Activated CD4-positive, CD25-positive, alpha-beta regulatory T cell treated with anti-CD3 and anti-CD28 coated beads, Interleukin-2, amount 50 U/mL, for 24 hours (primary cell): ENCODE data around the gene PILRA.
A peak's percentile ranks its signal among the peaks of the same experiment; 100 is the strongest.
"Not testable (repeated sequence)": the region's sequence is repeated elsewhere in the genome, so short reads cannot be mapped to it uniquely, and the experiment has no call there.

Experiments
- ATAC-seq, 2 donors: fragments of 150-1000 bp; cut with Tn5 transposase; one replicate each; pipeline ENCODE4 v1.10.0; 2021; ENCODE audit warnings: mild to moderate bottlenecking in 1 of 2, moderate library complexity in 1 of 2

Gene PILRA

GRCh38 chr7:100380196-100380595, 6.9 kb downstream of the PILRA start:
- no peak for ATAC-seq

- ATAC-seq: not testable (repeated sequence)
Observed at GRCh38 chr7:100381531-100382233, 8.4 kb downstream of the PILRA start.

- ATAC-seq: peak in 1 of 2 donors; percentile 10
Observed at GRCh38 chr7:100382234-100382853, 9.1 kb downstream of the PILRA start.

GRCh38 chr7:100384628-100385294, 11.5 kb downstream of the PILRA start:
- no peak for ATAC-seq

- no peak for ATAC-seq
Observed at GRCh38 chr7:100386940-100387339, 13.7 kb downstream of the PILRA start.

GRCh38 chr7:100387695-100388094, 14.4 kb downstream of the PILRA start:
- no peak for ATAC-seq

- ATAC-seq: no peak
Observed at GRCh38 chr7:100389437-100390088, 16.3 kb downstream of the PILRA start.

GRCh38 chr7:100390286-100391009, 17.2 kb downstream of the PILRA start:
- no peak for ATAC-seq

GRCh38 chr7:100393233-100393905, 20.1 kb downstream of the PILRA start:
- no peak for ATAC-seq

- no peak for ATAC-seq
Observed at GRCh38 chr7:100394077-100394476, 20.8 kb downstream of the PILRA start.

- peak; percentile 95 to 98 for ATAC-seq
Observed at GRCh38 chr7:100396421-100396982, 23.2 kb downstream of the PILRA start.

- ATAC-seq: no peak
Observed at GRCh38 chr7:100397315-100398081, 24.2 kb downstream of the PILRA start.

GRCh38 chr7:100398239-100398638, 25.0 kb downstream of the PILRA start:
- ATAC-seq: no peak

GRCh38 chr7:100400041-100400440, 26.8 kb downstream of the PILRA start:
- ATAC-seq: no peak

- no peak for ATAC-seq
Observed at GRCh38 chr7:100400656-100401055, 27.4 kb downstream of the PILRA start.

GRCh38 chr7:100401811-100402210, 28.5 kb downstream of the PILRA start:
- ATAC-seq: no peak

- no peak for ATAC-seq
Observed at GRCh38 chr7:100402241-100402640, 29.0 kb downstream of the PILRA start.

- ATAC-seq: no peak
Observed at GRCh38 chr7:100406767-100407166, 33.5 kb downstream of the PILRA start.

GRCh38 chr7:100407285-100408180, 34.2 kb downstream of the PILRA start:
- ATAC-seq: peak; percentile 77 to 85

GRCh38 chr7:100411101-100411500, 37.8 kb downstream of the PILRA start:
- no peak for ATAC-seq
